ENCODE results near the gene NTF3.

DNA sequence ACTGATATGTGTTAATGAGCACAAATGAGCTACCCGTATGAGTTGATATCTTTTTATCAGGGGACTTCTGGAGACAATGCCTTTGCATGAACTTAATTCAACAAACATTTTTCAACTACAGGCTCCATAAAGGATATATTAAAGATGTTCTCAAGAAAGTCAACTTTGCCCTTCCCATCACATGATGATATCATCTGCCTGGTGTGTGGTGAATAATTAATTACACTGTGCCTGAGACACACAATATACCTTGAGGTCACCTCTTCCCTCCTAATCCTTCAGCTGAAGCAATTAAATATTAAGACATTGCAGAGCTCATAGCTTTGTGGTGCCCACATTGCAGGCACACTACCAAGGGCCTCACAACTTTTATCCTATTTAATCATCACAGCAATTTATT lies 22.3 kb upstream of the NTF3 start:
- TF ChIP-seq, protein P1, sequence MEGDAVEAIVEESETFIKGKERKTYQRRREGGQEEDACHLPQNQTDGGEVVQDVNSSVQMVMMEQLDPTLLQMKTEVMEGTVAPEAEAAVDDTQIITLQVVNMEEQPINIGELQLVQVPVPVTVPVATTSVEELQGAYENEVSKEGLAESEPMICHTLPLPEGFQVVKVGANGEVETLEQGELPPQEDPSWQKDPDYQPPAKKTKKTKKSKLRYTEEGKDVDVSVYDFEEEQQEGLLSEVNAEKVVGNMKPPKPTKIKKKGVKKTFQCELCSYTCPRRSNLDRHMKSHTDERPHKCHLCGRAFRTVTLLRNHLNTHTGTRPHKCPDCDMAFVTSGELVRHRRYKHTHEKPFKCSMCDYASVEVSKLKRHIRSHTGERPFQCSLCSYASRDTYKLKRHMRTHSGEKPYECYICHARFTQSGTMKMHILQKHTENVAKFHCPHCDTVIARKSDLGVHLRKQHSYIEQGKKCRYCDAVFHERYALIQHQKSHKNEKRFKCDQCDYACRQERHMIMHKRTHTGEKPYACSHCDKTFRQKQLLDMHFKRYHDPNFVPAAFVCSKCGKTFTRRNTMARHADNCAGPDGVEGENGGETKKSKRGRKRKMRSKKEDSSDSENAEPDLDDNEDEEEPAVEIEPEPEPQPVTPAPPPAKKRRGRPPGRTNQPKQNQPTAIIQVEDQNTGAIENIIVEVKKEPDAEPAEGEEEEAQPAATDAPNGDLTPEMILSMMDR (IDR thresholded peaks at IDR 0.05; ENCODE audit: insufficient read depth, low read depth, low read length) = no peak
- TF ChIP-seq EZH2 (IDR thresholded peaks at IDR 0.05; ENCODE audit: insufficient read depth, low read length) = no peak

Measured in astrocyte (in vitro differentiated cells and primary cell).